HG03521 (cell line): ENCODE measurements around the gene IRGM.
"Not testable (repeated sequence)": the region's sequence is repeated elsewhere in the genome, so short reads cannot be mapped to it uniquely, and the experiment has no call there.

Experiments used
- ATAC-seq: cut with Tn5 transposase; IDR thresholded peaks from one replicate; pipeline ENCODE4 v1.9.1; 2021; ENCODE audit warnings: mild to moderate bottlenecking, moderate library complexity; ENCODE audit not compliant: unreplicated experiment

Gene IRGM

GRCh38 chr5:150846308-150846653 lies at the start of gene IRGM:
TSS of gene IRGM (plus strand) at chr5:150846521. CDS start at chr5:150848124, 1,603 bp downstream.
- not testable (repeated sequence) for ATAC-seq

- ATAC-seq = no peak
These were observed 48.9 kb upstream of the IRGM start for GRCh38 chr5:150797384-150797783.

DNA sequence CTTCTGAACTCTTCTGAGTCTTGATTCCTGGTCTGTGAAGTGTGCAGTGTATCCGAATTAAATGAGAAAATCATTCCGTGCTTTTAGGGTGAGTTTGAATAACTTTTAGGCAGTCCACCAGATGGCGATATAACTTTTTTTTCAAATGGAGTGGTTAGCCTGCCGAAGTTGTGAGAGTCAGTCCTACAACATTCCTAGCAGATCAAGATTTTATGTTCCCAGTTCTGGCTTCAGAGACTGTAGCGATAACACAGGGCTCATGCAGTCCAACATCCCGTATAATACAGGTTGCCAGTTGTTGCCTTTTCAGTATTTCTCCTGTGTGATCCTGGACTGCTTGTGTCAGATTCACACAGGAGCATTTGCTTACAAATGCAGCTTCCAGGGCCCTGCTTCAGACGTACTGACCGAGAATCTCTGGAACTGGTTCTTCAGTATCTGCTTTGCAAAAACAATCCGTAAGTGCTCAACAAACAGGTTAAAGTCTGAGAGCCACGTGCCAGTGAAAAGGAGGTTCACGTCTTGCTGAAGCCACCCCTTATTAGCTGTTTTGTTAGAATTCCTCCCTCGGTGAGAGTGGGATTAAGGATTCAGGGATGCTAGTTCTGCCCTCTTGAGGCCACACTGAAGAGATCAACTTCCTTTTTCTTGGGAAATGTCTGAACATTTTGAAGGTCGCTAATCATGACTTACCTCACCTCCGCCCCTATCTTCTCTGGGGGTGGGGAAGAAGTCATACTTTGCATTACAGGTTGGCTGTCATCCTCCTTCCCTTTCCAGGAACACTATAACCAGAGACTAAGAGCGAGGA lies 45.0 kb upstream of the IRGM start:
- no peak for ATAC-seq

DNA sequence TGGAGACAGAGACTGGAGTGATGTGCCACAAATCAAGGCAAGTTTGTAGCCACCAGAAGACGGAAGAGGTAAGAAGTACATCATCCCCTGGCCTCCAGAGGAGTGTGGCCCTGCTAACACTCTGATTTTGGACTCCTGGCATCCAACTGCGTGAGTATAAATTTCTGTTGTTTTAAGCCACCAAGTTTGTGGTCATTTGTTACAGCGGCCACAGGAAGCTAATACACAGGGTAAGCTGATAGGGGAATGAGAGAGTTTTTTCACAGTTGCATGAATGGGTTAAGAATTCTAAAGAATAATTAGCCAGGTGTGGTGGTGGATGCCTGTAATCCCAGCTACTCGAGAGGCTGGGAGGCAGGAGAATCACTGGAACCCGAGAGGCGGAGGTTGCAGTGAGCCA lies 41.9 kb upstream of the IRGM start:
- no peak for ATAC-seq

GRCh38 chr5:150809363-150809762 lies 37.0 kb upstream of the IRGM start:
- ATAC-seq = no peak

DNA sequence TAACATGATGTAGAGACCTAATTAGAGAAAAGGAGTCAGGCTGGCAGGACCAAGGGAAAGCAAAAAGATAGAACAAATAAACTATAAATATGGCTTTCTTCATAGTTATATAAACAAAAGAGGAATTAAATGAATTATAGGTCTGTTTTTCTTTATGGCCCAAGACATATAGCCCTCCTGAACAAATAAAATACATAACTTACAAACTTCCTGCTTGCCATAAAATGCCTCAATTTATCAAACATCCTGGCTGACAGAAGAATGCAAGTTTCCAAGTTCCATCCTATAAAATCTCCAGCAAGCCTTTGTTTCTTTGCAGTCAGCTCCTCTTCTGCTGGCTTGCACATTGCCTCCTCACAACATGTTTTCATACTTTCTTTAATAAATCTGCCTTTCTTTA lies 31.3 kb upstream of the IRGM start:
- no peak for ATAC-seq

- no peak for ATAC-seq
These were observed 29.4 kb upstream of the IRGM start for GRCh38 chr5:150816946-150817345.

- ATAC-seq = no peak
These were observed 16.6 kb upstream of the IRGM start for GRCh38 chr5:150829744-150830143.

DNA sequence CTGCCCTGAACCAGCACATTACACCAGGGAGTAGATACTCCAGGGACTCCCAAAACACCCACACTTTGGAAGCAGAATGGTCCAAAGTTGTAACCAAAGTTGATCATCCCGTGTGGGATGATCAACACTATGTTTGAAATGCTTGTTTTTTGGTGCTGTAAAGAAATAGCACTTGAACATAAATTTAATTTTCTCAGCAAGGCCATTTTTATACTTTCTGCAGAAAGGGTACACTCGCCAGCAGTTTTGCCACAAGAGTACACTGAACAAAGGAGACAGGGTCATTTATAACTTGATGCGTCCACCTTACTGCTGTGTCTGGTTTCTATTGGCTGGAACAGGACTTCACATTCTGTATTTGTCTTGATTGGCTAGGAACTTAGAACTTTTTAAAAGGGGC lies 14.5 kb upstream of the IRGM start:
- not testable (repeated sequence) for ATAC-seq

- ATAC-seq = no peak
These were observed 10.3 kb upstream of the IRGM start for GRCh38 chr5:150836064-150836463.

DNA sequence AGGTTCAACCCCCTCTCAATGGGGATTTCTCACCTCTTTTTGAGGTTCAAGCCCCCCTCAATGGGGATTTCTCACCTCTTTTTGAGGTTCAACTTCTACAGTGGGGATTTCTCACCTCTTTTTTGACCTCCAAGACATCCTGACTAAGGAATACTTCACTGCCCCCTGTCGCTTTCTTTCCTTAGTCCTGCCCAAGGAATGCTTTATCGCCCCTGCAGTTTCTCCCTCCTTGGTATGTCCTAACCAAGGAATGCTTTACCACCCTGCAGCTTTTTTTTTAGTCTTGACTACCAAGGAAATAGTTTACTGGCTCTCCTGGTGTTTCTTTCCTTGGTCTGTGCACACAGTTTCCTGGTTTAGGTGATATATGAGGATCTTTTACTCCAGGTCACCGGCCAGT lies 9.6 kb upstream of the IRGM start:
- no peak for ATAC-seq

GRCh38 chr5:150845185-150845859 lies 999 bp upstream of the IRGM start:
- not testable (repeated sequence) for ATAC-seq

- ATAC-seq = peak; percentile 93
These were observed 473 bp downstream of the IRGM start for GRCh38 chr5:150846654-150847333.

DNA sequence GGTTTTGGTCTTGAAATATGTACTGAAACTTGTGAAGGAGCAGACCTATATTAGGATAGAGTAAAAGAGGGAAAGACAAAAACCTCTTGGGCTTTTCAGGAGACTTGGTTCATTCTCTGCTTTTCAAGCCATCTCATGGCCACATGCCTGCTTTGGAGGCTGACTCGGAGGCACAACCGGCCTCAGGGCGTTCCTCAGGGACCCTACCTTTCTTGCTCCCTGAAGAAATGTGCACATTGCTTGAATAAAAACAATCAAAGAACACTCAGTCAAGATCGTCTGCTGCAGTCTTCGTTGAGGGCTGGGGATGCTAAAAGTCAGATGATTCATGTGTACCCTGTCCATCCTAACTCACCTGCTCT lies 994 bp downstream of the IRGM start:
- no peak for ATAC-seq

- ATAC-seq = no peak
These were observed 1.9 kb downstream of the IRGM start for GRCh38 chr5:150848271-150848670.

DNA sequence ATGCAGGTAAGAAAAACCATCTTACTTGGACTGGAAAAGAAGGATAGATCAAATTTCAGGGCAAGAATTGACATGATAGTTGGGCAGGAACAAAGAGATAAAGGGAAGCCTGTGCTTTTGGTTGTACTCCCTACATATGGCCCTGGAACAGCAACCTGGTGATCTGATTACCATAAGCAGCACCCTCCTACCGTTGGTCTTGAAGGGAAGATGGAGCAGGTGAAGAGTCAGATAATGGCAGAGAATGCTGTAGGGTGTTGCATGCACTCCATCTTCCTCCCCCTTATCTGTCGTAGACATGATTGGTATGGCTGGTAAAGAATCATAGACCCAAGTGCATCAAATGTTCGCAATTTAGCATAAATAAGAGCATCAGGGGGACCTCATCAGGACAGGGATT lies 4.7 kb downstream of the IRGM start:
- no peak for ATAC-seq

- ATAC-seq = no peak
These were observed 7.2 kb downstream of the IRGM start for GRCh38 chr5:150853561-150853960.

DNA sequence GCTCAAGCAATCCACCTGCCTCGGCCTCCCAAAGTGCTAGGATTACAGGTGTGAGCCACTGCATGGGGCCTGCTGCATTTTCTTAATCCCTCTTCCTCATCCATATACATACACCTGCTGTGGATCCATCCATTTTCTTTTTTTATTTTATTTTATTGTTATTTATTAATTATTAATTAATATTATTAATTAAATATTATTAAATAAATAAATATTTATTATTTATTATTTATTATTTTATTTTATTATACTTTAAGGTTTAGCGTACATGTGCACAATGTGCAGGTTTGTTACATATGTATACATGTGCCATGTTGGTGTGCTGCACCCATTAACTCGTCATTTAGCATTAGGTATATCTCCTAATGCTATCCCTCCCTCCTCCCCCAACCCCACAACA lies 10.4 kb downstream of the IRGM start:
- ATAC-seq = not testable (repeated sequence)

GRCh38 chr5:150860246-150860821 lies 14.0 kb downstream of the IRGM start:
- ATAC-seq = no peak

DNA sequence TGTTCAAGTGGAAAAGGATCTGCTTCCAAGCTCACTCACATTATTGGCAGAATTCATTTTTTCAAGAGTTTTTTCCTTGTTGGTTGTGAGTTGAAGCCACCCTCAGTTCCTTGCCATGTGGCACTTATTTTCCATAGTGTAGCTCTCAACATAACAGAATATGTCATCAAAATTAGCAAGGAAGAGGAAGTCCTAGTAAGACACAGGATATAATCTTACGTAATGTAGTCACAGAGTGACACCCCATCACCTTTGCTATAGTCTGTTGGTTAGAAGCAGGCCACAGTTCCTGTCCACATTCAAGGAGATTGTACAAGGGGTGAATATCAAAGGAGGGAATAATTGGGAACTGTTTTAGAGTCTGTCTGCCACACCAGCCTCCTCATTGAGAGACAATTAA lies 15.7 kb downstream of the IRGM start:
- ATAC-seq = no peak

GRCh38 chr5:150879358-150879757 lies 33.0 kb downstream of the IRGM start:
- no peak for ATAC-seq
